Ascending aorta (tissue), 2 donors: ENCODE results near the gene CENPT. TPM values are rescaled to one million over a fixed set of nuclear protein-coding genes. Genes with fewer than 3 reads are reported as not detected.

Experiments
- DNase-seq, 2 donors: peaks; one replicate each; pipeline ENCODE4 v3.0.0-alpha.2; 2019; ENCODE audit warnings: low spot score in 2 of 2
- H3K27ac ChIP-seq, 2 donors: fragments of 200-600 bp; sonication (generic); one replicate each; pipeline ENCODE4 v1.5.1; 2016 to 2017; ENCODE audit warnings: mild to moderate bottlenecking in 1 of 2
- H3K27me3 ChIP-seq: fragments of 200-600 bp; sonication (generic); one replicate; pipeline ENCODE4 v1.5.1; 2017
- H3K36me3 ChIP-seq, 2 donors: fragments of 200-600 bp; sonication (generic); one replicate each; pipeline ENCODE4 v1.5.1; 2016
- H3K4me1 ChIP-seq, 2 donors: fragments of 200-600 bp; sonication (generic); one replicate each; pipeline ENCODE4 v1.5.1; 2016 to 2017; ENCODE audit warnings: mild to moderate bottlenecking in 1 of 2
- H3K4me3 ChIP-seq, 2 donors: fragments of 200-600 bp; sonication (generic); one replicate each; pipeline ENCODE4 v1.5.1; 2016 to 2017; ENCODE audit warnings: mild to moderate bottlenecking in 1 of 2
- H3K9me3 ChIP-seq, 2 donors: fragments of 200-600 bp; sonication (generic); one replicate each; pipeline ENCODE4 v1.5.1; 2016
- intact Hi-C: fragments of 100-400 bp; cut with DNase I; formaldehyde crosslinking; loops from one replicate; pipeline ENCODE4 v1.15.1; 2023
- total RNA-seq: library from RNA; depleted of rRNA; stranded (reverse); fragments of >200 nt; gene quantifications from one replicate; pipeline ENCODE4 v1.1.0, GENCODE V29; 2016
- TF ChIP-seq, protein P1 (sequence below), 3 experiments: fragments of 200-600 bp in 2 of 3; fragments of 450-650 bp in 1 of 3; sonication (generic) in 2 of 3; IDR thresholded peaks; one replicate each; pipeline ENCODE4 v1.5.1; 2016 to 2019; ENCODE audit warnings: antibody characterized with exemption in 3 of 3, mild to moderate bottlenecking in 1 of 3, moderate library complexity in 1 of 3

Gene CENPT
- total RNA-seq, 1 donor from 2014 or later = 220 TPM

DNA sequence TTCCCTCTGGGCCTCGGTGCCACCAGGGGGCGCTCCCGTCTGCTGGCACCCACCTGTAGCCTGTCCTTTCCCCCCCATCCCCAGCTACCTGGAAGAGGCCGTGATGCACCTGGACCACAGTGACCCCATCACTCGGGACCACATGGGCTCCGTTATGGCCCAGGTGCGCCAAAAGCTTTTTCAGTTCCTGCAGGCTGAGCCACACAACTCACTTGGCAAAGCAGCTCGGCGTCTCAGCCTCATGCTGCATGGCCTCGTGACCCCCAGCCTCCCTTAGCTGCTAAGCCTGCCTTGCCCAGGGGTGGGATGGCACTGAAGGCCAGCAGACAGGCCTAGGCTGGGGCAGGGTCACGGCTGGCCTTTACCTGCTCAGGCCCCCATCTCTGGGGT, 36.4 kb upstream of the CENPT start:
- no peaks in the 10 kb centered on the region for H3K9me3 ChIP-seq
- peak overlapping the region in 1 of 2 donors; percentile 45 for H3K4me3 ChIP-seq
- H3K4me1 ChIP-seq = peaks cover 6 to 13% of the 10 kb centered on the region in 2 donors
- intact Hi-C loops = loop anchor here (1.0 to 5.0 kb wide), 2 partner anchors 44 to 158 kb away; no protein-coding TSS in a partner anchor
- DNase-seq = peak in 1 of 2 donors; percentile 73
- TF ChIP-seq, protein P1, sequence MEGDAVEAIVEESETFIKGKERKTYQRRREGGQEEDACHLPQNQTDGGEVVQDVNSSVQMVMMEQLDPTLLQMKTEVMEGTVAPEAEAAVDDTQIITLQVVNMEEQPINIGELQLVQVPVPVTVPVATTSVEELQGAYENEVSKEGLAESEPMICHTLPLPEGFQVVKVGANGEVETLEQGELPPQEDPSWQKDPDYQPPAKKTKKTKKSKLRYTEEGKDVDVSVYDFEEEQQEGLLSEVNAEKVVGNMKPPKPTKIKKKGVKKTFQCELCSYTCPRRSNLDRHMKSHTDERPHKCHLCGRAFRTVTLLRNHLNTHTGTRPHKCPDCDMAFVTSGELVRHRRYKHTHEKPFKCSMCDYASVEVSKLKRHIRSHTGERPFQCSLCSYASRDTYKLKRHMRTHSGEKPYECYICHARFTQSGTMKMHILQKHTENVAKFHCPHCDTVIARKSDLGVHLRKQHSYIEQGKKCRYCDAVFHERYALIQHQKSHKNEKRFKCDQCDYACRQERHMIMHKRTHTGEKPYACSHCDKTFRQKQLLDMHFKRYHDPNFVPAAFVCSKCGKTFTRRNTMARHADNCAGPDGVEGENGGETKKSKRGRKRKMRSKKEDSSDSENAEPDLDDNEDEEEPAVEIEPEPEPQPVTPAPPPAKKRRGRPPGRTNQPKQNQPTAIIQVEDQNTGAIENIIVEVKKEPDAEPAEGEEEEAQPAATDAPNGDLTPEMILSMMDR (IDR thresholded peaks at IDR 0.05) = peak; percentile 77 to 94 (median 79)
- H3K27ac ChIP-seq = peak overlapping the region; percentile 67 to 75
- H3K27me3 ChIP-seq = no peaks in the 10 kb centered on the region
- H3K36me3 ChIP-seq = peaks cover 52 to 60% of the 10 kb centered on the region in 2 donors

DNA sequence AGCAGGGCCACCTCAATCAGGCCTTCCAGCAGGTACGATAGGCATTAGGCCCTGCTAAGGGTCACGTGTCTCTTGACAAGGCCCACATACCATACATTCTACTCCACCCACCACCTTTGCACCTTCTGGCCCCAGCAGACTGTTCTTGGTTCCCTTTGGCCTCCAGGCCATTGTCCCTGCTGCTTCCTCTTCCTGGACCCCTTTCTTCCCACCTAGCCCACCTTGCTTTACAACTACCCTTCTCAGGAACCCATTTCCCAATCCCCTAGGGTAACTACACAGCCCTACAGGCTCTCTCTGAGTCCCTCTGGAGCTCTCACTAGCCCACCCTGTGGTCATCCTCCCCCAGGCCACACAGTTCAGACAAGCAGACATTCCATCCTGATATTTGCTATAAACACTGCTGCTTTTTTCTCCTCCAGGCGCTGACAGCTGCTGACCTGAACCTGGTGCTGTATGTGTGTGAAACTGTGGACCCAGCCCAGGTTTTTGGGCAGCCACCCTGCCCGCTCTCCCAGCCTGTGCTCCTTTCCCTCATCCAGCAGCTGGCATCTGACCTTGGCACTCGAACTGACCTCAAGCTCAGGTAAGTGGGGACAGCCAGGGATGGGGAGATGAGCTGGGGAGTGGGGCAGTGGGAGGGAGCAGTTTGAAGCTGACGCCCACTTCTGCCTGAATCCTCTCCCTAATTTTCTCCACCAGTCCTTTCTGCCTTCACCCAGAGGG, 35.8 kb upstream of the CENPT start:
- DNase-seq = no peak
- TF ChIP-seq, protein P1 (IDR thresholded peaks at IDR 0.05) = no peak
- intact Hi-C loops = loop anchor here (1.0 to 5.0 kb wide), 2 partner anchors 45 to 159 kb away; no protein-coding TSS in a partner anchor
- Histone ChIP-seq H3K27me3 (no peaks in the 10 kb centered on the region), H3K36me3 (peaks cover 57 to 66% of the 10 kb centered on the region in 2 donors), H3K27ac (peak overlapping the region in 1 of 2 donors; percentile 75), H3K4me1 (peaks cover 6 to 13% of the 10 kb centered on the region in 2 donors), H3K9me3 (no peaks in the 10 kb centered on the region), H3K4me3 (no peak overlapping the region)

DNA sequence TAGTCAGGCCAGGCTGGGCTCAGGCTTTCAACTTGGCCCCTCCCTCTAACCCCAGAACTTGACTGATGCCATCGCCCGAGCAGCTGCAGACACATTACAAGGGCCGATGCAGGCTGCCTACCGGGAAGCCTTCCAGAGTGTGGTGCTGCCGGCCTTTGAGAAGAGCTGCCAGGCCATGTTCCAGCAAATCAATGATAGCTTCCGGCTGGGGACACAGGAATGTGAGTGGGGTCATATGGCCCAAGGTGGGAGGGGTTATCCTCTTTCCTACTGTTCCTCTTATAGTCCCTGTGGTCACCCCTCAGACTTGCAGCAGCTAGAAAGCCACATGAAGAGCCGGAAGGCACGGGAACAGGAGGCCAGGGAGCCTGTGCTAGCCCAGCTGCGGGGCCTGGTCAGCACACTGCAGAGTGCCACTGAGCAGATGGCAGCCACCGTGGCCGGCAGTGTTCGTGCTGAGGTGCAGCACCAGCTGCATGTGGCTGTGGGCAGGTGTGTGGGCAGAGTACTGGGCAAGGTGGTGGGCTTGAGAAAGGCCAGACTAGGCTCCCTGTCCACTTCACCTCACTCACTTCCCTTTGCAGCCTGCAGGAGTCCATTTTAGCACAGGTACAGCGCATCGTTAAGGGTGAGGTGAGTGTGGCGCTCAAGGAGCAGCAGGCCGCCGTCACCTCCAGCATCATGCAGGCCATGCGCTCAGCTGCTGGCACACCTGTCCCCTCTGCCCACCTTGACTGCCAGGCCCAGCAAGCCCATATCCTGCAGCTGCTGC, 35.1 kb upstream of the CENPT start:
- intact Hi-C loops = loop anchor here (1.0 to 5.0 kb wide), 2 partner anchors 46 to 160 kb away; no protein-coding TSS in a partner anchor
- no peaks in the 10 kb centered on the region for H3K27me3 ChIP-seq
- H3K9me3 ChIP-seq = no peaks in the 10 kb centered on the region
- no peak for DNase-seq
- TF ChIP-seq, protein P1 (IDR thresholded peaks at IDR 0.05) = no peak
- no peak overlapping the region for H3K27ac ChIP-seq
- no peak overlapping the region for H3K4me3 ChIP-seq
- peaks cover 65 to 73% of the 10 kb centered on the region in 2 donors for H3K36me3 ChIP-seq
- peaks cover 6 to 13% of the 10 kb centered on the region in 2 donors for H3K4me1 ChIP-seq

DNA sequence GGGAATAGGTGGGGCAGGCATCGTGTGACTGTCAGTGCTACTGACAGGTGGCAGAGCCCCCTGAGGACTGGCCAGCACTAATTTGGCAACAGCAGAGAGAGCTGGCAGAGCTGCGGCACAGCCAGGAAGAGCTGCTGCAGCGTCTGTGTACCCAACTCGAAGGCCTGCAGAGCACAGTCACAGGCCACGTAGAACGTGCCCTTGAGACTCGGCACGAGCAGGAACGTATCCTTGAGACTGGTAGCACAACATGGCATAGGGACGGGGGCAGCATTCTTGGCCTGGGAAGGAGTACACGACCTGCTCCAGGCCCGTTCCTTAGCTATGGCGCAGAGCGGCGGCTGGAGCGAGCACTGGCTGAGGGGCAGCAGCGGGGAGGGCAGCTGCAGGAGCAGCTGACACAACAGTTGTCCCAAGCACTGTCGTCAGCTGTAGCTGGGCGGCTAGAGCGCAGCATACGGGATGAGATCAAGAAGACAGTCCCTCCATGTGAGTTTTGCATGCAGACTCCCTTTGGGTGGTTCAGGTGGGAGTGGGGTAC, 34.2 kb upstream of the CENPT start:
- TF ChIP-seq, protein P1 (IDR thresholded peaks at IDR 0.05) = no peak
- Histone ChIP-seq H3K36me3 (peaks cover 73 to 82% of the 10 kb centered on the region in 2 donors), H3K4me1 (peaks cover 6 to 13% of the 10 kb centered on the region in 2 donors), H3K9me3 (no peaks in the 10 kb centered on the region), H3K27me3 (no peaks in the 10 kb centered on the region), H3K27ac (no peak overlapping the region), H3K4me3 (no peak overlapping the region)
- no peak for DNase-seq
- intact Hi-C loops = loop anchor here (5.0 kb wide), 1 partner anchor 161 kb away; no protein-coding TSS in a partner anchor

DNA sequence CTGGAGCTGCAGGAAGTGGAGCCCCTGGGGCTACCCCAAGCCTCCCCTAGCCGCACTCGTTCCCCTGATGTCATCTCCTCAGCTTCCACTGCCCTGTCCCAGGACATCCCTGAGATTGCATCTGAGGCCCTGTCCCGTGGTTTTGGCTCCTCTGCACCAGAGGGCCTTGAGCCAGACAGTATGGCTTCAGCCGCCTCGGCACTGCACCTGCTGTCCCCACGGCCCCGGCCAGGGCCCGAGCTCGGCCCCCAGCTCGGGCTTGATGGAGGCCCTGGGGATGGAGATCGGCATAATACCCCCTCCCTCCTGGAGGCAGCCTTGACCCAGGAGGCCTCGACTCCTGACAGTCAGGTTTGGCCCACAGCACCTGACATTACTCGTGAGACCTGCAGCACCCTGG, 33.1 kb upstream of the CENPT start:
- peaks cover 83 to 87% of the 10 kb centered on the region in 2 donors for H3K36me3 ChIP-seq
- TF ChIP-seq, protein P1 (IDR thresholded peaks at IDR 0.05) = no peak
- intact Hi-C loops = loop anchor here (5.0 kb wide), 1 partner anchor 162 kb away; no protein-coding TSS in a partner anchor

More for the DNA sequence above, 33.1 kb upstream of the CENPT start:
- no peaks in the 10 kb centered on the region for H3K9me3 ChIP-seq
- H3K27ac ChIP-seq = no peak overlapping the region
- DNase-seq = no peak
- no peak overlapping the region for H3K4me3 ChIP-seq
- H3K4me1 ChIP-seq = peaks cover 6 to 13% of the 10 kb centered on the region in 2 donors
- no peaks in the 10 kb centered on the region for H3K27me3 ChIP-seq
